Measurements from ENCODE around the gene EVI5L. TPM values are rescaled to one million over a fixed set of nuclear protein-coding genes. Genes with fewer than 3 reads are reported as not detected.

The EVI5L gene
- total RNA-seq, 2 donors from 2014 or later, result 7.8 to 10.4 TPM

DNA sequence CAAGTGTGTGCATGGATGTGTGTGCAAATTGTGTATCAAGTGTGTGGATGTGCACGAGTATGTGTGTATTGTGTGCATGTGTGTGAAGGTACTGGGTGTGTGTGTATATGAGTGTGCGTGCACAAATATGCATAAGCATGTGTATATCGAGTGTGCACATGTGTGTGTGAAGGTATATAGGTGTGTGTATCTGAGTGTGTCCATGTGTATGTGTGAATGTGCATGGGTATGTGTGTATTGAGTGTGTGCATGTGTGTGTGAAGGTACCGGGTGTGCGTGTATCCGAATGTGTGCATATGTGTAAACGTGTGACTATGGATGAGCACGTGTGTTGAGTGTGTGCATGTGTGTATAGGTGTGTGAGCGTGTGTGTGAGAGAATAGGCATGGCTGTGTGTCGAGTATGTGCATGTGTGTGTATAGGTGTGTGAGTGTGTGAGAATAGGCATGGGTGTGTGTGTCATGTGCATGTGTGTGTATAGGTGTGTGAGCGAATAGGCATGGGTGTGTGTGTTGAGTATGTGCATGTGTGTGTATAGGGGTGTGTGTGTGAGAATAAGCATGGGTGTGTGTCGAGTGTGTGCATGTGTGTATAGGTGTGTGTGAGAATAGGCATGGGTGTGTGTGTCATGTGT is 12.8 kb downstream of the EVI5L start:
- H3K4me1 Mint-ChIP-seq (ENCODE audit: low read depth), result no peaks in the 10 kb centered on the region
- H3K9me3 Mint-ChIP-seq, result no peaks in the 10 kb centered on the region
- H3K36me3 Mint-ChIP-seq (ENCODE audit: insufficient read depth in 2 of 2), result no peaks in the 10 kb centered on the region
- H3K4me3 Mint-ChIP-seq, result no peak overlapping the region
- DNase-seq, result no peak
- no peak for ATAC-seq (replicated peaks in 1 of 2)
- H3K27me3 Mint-ChIP-seq (ENCODE audit: low read depth), result no peaks in the 10 kb centered on the region
- no peak overlapping the region for H3K27ac Mint-ChIP-seq

- Mint-ChIP-seq H3K36me3 (ENCODE audit: insufficient read depth in 2 of 2) (no peaks in the 10 kb centered on the region), H3K4me1 (ENCODE audit: low read depth) (no peaks in the 10 kb centered on the region), H3K27ac (no peak overlapping the region), H3K9me3 (no peaks in the 10 kb centered on the region), H3K4me3 (no peak overlapping the region), H3K27me3 (ENCODE audit: low read depth) (no peaks in the 10 kb centered on the region)
- no peak for DNase-seq
- no peak for ATAC-seq (replicated peaks in 1 of 2)
These were observed 13.5 kb downstream of the EVI5L start for GRCh38 chr19:7843521-7843920.

GRCh38 chr19:7844405-7844804 is 14.4 kb downstream of the EVI5L start:
- no peaks in the 10 kb centered on the region for H3K4me1 Mint-ChIP-seq (ENCODE audit: low read depth)
- no peak for DNase-seq
- no peaks in the 10 kb centered on the region for H3K27me3 Mint-ChIP-seq (ENCODE audit: low read depth)
- no peak overlapping the region for H3K27ac Mint-ChIP-seq
- H3K4me3 Mint-ChIP-seq, result no peak overlapping the region
- no peaks in the 10 kb centered on the region for H3K9me3 Mint-ChIP-seq
- ATAC-seq (replicated peaks in 1 of 2), result no peak
- H3K36me3 Mint-ChIP-seq (ENCODE audit: insufficient read depth in 2 of 2), result no peaks in the 10 kb centered on the region

DNA sequence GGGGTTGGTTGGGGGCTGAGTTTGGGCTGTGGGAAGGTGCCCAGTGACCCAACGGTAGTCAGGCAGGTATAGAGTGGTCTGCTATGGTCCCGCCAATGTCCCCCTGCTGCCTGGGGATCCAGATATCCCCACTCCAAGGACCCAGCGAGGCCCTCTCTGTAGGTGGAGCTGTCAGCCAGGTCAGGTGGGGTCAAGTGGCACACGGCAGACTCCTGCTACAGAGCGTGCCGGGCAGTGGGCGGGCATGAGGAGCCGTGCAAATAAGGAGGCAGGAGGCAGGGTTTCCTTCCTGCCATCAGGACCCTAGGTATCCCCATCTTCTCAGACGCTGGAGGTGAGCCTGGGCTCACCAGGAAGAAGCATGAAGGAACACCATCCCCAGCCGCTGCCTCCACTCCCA is 14.9 kb downstream of the EVI5L start:
- Mint-ChIP-seq H3K4me3 (no peak overlapping the region), H3K27ac (no peak overlapping the region), H3K4me1 (ENCODE audit: low read depth) (no peaks in the 10 kb centered on the region), H3K36me3 (ENCODE audit: insufficient read depth in 2 of 2) (no peaks in the 10 kb centered on the region), H3K9me3 (no peaks in the 10 kb centered on the region), H3K27me3 (ENCODE audit: low read depth) (no peaks in the 10 kb centered on the region)
- DNase-seq, result no peak
- ATAC-seq (replicated peaks in 1 of 2), result no peak

GRCh38 chr19:7845390-7846154 is 15.6 kb downstream of the EVI5L start:
- no peak for ATAC-seq (replicated peaks in 1 of 2)
- H3K9me3 Mint-ChIP-seq, result no peaks in the 10 kb centered on the region
- no peaks in the 10 kb centered on the region for H3K4me1 Mint-ChIP-seq (ENCODE audit: low read depth)
- H3K36me3 Mint-ChIP-seq (ENCODE audit: insufficient read depth in 2 of 2), result no peaks in the 10 kb centered on the region
- no peak overlapping the region for H3K27ac Mint-ChIP-seq
- H3K4me3 Mint-ChIP-seq, result no peak overlapping the region
- DNase-seq, result no peak
- H3K27me3 Mint-ChIP-seq (ENCODE audit: low read depth), result no peaks in the 10 kb centered on the region

- Mint-ChIP-seq H3K4me3 (no peak overlapping the region), H3K9me3 (no peaks in the 10 kb centered on the region), H3K27me3 (ENCODE audit: low read depth) (no peaks in the 10 kb centered on the region), H3K4me1 (ENCODE audit: low read depth) (no peaks in the 10 kb centered on the region), H3K36me3 (ENCODE audit: insufficient read depth in 2 of 2) (no peaks in the 10 kb centered on the region), H3K27ac (no peak overlapping the region)
- ATAC-seq (replicated peaks in 1 of 2) (no peak), DNase-seq (no peak)
These were observed 16.2 kb downstream of the EVI5L start for GRCh38 chr19:7846155-7846646.

- H3K27me3 Mint-ChIP-seq (ENCODE audit: low read depth), result no peaks in the 10 kb centered on the region
- H3K4me3 Mint-ChIP-seq, result no peak overlapping the region
- no peak overlapping the region for H3K27ac Mint-ChIP-seq
- no peaks in the 10 kb centered on the region for H3K36me3 Mint-ChIP-seq (ENCODE audit: insufficient read depth in 2 of 2)
- no peaks in the 10 kb centered on the region for H3K4me1 Mint-ChIP-seq (ENCODE audit: low read depth)
- no peaks in the 10 kb centered on the region for H3K9me3 Mint-ChIP-seq
- DNase-seq, result no peak
- ATAC-seq (replicated peaks in 1 of 2), result no peak
These were observed 17.6 kb downstream of the EVI5L start for GRCh38 chr19:7847664-7848063.

DNA sequence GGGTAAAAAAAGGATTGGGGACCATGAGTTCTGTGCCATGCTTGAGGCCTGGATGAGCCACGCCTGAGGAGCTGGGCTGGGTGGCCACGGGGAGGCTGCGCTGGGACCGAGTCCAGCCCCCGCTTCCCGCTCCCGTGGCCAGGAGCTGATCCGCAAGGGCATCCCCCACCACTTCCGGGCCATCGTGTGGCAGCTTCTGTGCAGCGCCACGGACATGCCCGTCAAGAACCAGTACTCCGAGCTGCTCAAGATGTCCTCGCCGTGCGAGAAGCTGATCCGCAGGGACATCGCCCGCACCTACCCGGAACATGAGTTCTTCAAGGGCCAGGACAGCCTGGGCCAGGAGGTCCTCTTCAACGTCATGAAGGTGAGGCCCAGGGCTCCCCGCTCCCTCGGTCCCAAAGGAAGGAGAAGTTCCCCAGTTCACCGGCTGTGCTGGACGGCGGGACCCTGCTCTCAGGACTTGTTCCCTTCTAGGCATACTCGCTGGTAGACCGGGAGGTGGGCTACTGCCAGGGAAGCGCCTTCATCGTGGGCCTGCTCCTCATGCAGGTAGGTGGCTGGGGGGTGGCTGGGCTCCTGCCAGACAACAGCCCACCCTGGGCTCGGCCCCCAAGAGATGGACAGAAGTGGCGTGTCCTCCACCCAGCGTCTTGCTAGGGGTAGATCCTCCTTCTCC is 18.9 kb downstream of the EVI5L start:
- Mint-ChIP-seq H3K27ac (no peak overlapping the region), H3K9me3 (no peaks in the 10 kb centered on the region), H3K36me3 (ENCODE audit: insufficient read depth in 2 of 2) (no peaks in the 10 kb centered on the region), H3K4me3 (no peak overlapping the region), H3K4me1 (ENCODE audit: low read depth) (peaks cover 9% of the 10 kb centered on the region), H3K27me3 (ENCODE audit: low read depth) (no peaks in the 10 kb centered on the region)
- DNase-seq (no peak), ATAC-seq (replicated peaks in 1 of 2) (no peak)

DNA sequence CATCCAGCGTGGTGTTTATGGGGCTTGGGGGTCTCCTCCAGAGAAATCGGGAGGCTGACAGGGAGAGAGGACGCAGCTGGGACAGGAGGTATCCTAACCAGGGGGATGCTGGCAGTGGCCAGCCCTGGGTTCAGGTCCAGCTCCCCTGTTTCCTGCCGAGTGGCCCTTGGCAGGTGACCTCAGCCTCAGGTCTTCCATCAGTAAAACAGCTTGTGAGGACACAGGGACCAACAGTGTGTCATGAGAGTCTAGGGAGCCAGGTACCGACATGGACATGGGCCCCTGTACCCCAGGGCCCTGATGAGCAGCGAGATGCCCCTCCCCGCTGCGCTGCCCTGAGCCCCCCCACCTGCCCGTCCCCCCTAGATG is 19.6 kb downstream of the EVI5L start:
- H3K27me3 Mint-ChIP-seq (ENCODE audit: low read depth), result no peaks in the 10 kb centered on the region
- DNase-seq (no peak), ATAC-seq (replicated peaks in 1 of 2) (no peak)
- peaks cover 9% of the 10 kb centered on the region for H3K4me1 Mint-ChIP-seq (ENCODE audit: low read depth)
- H3K9me3 Mint-ChIP-seq, result no peaks in the 10 kb centered on the region
- no peak overlapping the region for H3K4me3 Mint-ChIP-seq
- H3K27ac Mint-ChIP-seq, result no peak overlapping the region
- H3K36me3 Mint-ChIP-seq (ENCODE audit: insufficient read depth in 2 of 2), result no peaks in the 10 kb centered on the region

DNA sequence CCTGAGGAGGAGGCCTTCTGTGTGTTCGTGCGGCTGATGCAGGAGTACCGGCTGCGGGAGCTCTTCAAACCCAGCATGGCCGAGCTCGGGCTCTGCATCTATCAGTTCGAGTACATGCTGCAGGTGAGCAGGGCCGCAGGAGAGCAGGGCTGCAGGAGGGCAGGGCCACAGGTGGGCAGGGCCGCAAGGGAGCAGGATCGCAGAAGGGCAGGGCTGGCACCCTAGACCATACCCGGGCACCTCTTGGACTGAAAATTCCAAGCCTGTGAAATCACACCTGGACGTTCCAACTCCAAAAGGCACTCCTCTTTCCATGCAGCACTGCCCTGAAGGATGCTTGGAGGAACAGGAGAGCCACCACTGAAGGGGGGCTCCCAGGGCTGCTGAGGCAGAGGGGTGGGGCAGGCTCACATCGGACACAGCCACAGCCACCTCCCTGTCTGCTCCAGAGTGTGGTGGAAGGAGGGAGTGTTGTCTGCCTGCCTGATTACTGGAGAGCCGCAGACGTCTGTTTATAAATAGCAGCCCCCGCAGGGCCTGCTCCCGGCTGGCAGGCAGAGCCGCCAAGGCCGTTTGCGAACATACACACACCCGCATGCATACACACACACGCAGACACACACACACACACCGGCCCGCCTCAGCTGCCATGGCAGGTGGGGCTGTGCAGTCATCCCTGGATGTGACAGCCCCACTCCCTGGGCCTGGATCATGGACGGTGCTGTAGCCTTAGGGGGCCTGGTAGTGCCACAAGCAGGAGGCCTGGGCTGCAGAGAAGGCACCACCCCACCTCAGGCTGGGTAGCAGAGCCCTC is 20.2 kb downstream of the EVI5L start:
- H3K4me1 Mint-ChIP-seq (ENCODE audit: low read depth), result peaks cover 9% of the 10 kb centered on the region
- no peak overlapping the region for H3K4me3 Mint-ChIP-seq
- no peak overlapping the region for H3K27ac Mint-ChIP-seq
- ATAC-seq (replicated peaks in 1 of 2), result no peak
- H3K36me3 Mint-ChIP-seq (ENCODE audit: insufficient read depth in 2 of 2), result no peaks in the 10 kb centered on the region
- no peak for DNase-seq
- no peaks in the 10 kb centered on the region for H3K27me3 Mint-ChIP-seq (ENCODE audit: low read depth)
- no peaks in the 10 kb centered on the region for H3K9me3 Mint-ChIP-seq

- no peaks in the 10 kb centered on the region for H3K36me3 Mint-ChIP-seq (ENCODE audit: insufficient read depth in 2 of 2)
- no peak overlapping the region for H3K4me3 Mint-ChIP-seq
- DNase-seq (no peak), ATAC-seq (replicated peaks in 1 of 2) (no peak)
- no peaks in the 10 kb centered on the region for H3K9me3 Mint-ChIP-seq
- peaks cover 9% of the 10 kb centered on the region for H3K4me1 Mint-ChIP-seq (ENCODE audit: low read depth)
- no peaks in the 10 kb centered on the region for H3K27me3 Mint-ChIP-seq (ENCODE audit: low read depth)
- no peak overlapping the region for H3K27ac Mint-ChIP-seq
These were observed 21.1 kb downstream of the EVI5L start for GRCh38 chr19:7850945-7851622.

GRCh38 chr19:7851623-7852500 is 21.8 kb downstream of the EVI5L start:
- no peaks in the 10 kb centered on the region for H3K36me3 Mint-ChIP-seq (ENCODE audit: insufficient read depth in 2 of 2)
- peaks cover 9% of the 10 kb centered on the region for H3K4me1 Mint-ChIP-seq (ENCODE audit: low read depth)
- H3K4me3 Mint-ChIP-seq, result no peak overlapping the region
- H3K27ac Mint-ChIP-seq, result no peak overlapping the region
- H3K27me3 Mint-ChIP-seq (ENCODE audit: low read depth), result no peaks in the 10 kb centered on the region
- no peak for ATAC-seq (replicated peaks in 1 of 2)
- no peaks in the 10 kb centered on the region for H3K9me3 Mint-ChIP-seq
- DNase-seq, result no peak
